ENCODE data around the gene FAM83B.

Gene FAM83B

GRCh38 chr6:54987633-54988290, 141.2 kb downstream of the FAM83B start:
- DNase-seq: no peak

GRCh38 chr6:54988576-54988975, 142.0 kb downstream of the FAM83B start:
- DNase-seq: no peak

- DNase-seq: no peak
These were observed 143.4 kb downstream of the FAM83B start for GRCh38 chr6:54990001-54990400.
